BLaER1 treated with 17β-estradiol and CSF1 and Interleukin-3, amounts not matched to agents 10 nM and 100 nM (cell line): ENCODE results near the gene TECTA.
"Not testable (repeated sequence)": the region's sequence is repeated elsewhere in the genome, so short reads cannot be mapped to it uniquely, and the experiment has no call there.

Experiments used
- H3K27ac ChIP-seq, 11 experiments: shearing (Covaris generic); formaldehyde crosslinking; 2 replicates each; pipeline ENCODE4 v1.8.1; 2022
- H3K27me3 ChIP-seq, 11 experiments: shearing (Covaris generic); formaldehyde crosslinking; 2 replicates each; pipeline ENCODE4 v1.8.1; 2022
- H3K36me3 ChIP-seq, 11 experiments: shearing (Covaris generic); formaldehyde crosslinking; 2 replicates each; pipeline ENCODE4 v1.8.1; 2022
- H3K4me1 ChIP-seq, 10 experiments: shearing (Covaris generic); formaldehyde crosslinking; 2 replicates each; pipeline ENCODE4 v1.8.1; 2022
- H3K4me2 ChIP-seq, 11 experiments: shearing (Covaris generic); formaldehyde crosslinking; 2 replicates each; pipeline ENCODE4 v1.8.1; 2022
- H3K4me3 ChIP-seq, 10 experiments: shearing (Covaris generic); formaldehyde crosslinking; 2 replicates each; pipeline ENCODE4 v1.8.1; 2022
- H3K9ac ChIP-seq, 11 experiments: shearing (Covaris generic); formaldehyde crosslinking; 2 replicates each; pipeline ENCODE4 v1.8.1; 2022
- H3K9me3 ChIP-seq, 11 experiments: shearing (Covaris generic); formaldehyde crosslinking; replicated peaks in 1 of 11; 2 replicates each; pipeline ENCODE4 v1.8.1; 2022
- H4K20me1 ChIP-seq, 11 experiments: shearing (Covaris generic); formaldehyde crosslinking; 2 replicates each; pipeline ENCODE4 v1.8.1; 2022
- Cebpa-rat ChIP-seq, 11 experiments: shearing (Covaris generic); IDR thresholded peaks; 2 replicates each; pipeline ENCODE4 v1.8.1; 2022

Gene TECTA

GRCh38 chr11:121223161-121223560 lies 122.1 kb downstream of the TECTA start:
- no peaks in the 10 kb centered on the region for H3K27me3 ChIP-seq
- TF ChIP-seq Cebpa-rat (IDR thresholded peaks at IDR 0.05): no peak
- H3K4me1 ChIP-seq: no peaks in the 10 kb centered on the region
- no peak overlapping the region for H3K27ac ChIP-seq
- H3K4me3 ChIP-seq: no peak overlapping the region
- H3K9ac ChIP-seq: no peak overlapping the region
- no peak overlapping the region for H3K4me2 ChIP-seq
- H3K36me3 ChIP-seq: no peaks in the 10 kb centered on the region
- H4K20me1 ChIP-seq: no peaks in the 10 kb centered on the region
- peaks cover 0 to 18% (median 4%) of the 10 kb centered on the region in 11 experiments; a peak in 6 of 22 replicates for H3K9me3 ChIP-seq

GRCh38 chr11:121225382-121225781 lies 124.3 kb downstream of the TECTA start:
- Histone ChIP-seq H3K9ac (no peak overlapping the region), H3K9me3 (peaks cover 0 to 18% (median 4%) of the 10 kb centered on the region in 11 experiments; a peak in 6 of 22 replicates), H3K27ac (no peak overlapping the region), H4K20me1 (no peaks in the 10 kb centered on the region), H3K4me3 (no peak overlapping the region), H3K4me1 (no peaks in the 10 kb centered on the region), H3K27me3 (no peaks in the 10 kb centered on the region), H3K4me2 (no peak overlapping the region), H3K36me3 (no peaks in the 10 kb centered on the region)
- no peak for TF ChIP-seq Cebpa-rat (IDR thresholded peaks at IDR 0.05)

- Histone ChIP-seq H3K27ac (no peak overlapping the region), H3K4me1 (no peaks in the 10 kb centered on the region), H3K9me3 (peaks cover 0 to 18% (median 4%) of the 10 kb centered on the region in 11 experiments; a peak in 6 of 22 replicates), H3K27me3 (no peaks in the 10 kb centered on the region), H3K36me3 (no peaks in the 10 kb centered on the region), H3K9ac (no peak overlapping the region), H4K20me1 (no peaks in the 10 kb centered on the region), H3K4me2 (no peak overlapping the region), H3K4me3 (no peak overlapping the region)
- no peak for TF ChIP-seq Cebpa-rat (IDR thresholded peaks at IDR 0.05)
Measured at GRCh38 chr11:121226415-121227263, 125.6 kb downstream of the TECTA start.

GRCh38 chr11:121228851-121229250 lies 127.8 kb downstream of the TECTA start:
- TF ChIP-seq Cebpa-rat (IDR thresholded peaks at IDR 0.05): no peak
- H4K20me1 ChIP-seq: no peaks in the 10 kb centered on the region
- no peak overlapping the region for H3K4me3 ChIP-seq
- no peaks in the 10 kb centered on the region for H3K27me3 ChIP-seq
- H3K9me3 ChIP-seq: peaks cover 0 to 18% (median 4%) of the 10 kb centered on the region in 11 experiments; a peak in 6 of 22 replicates
- no peak overlapping the region for H3K4me2 ChIP-seq
- H3K27ac ChIP-seq: no peak overlapping the region
- H3K36me3 ChIP-seq: no peaks in the 10 kb centered on the region
- no peak overlapping the region for H3K9ac ChIP-seq
- no peaks in the 10 kb centered on the region for H3K4me1 ChIP-seq

GRCh38 chr11:121229495-121230215 lies 128.6 kb downstream of the TECTA start:
- Histone ChIP-seq H3K36me3 (no peaks in the 10 kb centered on the region), H4K20me1 (no peaks in the 10 kb centered on the region), H3K4me3 (no peak overlapping the region), H3K4me2 (no peak overlapping the region), H3K27me3 (no peaks in the 10 kb centered on the region), H3K9me3 (peaks cover 0 to 18% (median 4%) of the 10 kb centered on the region in 11 experiments; a peak in 6 of 22 replicates), H3K27ac (no peak overlapping the region), H3K4me1 (no peaks in the 10 kb centered on the region), H3K9ac (no peak overlapping the region)
- no peak for TF ChIP-seq Cebpa-rat (IDR thresholded peaks at IDR 0.05)

GRCh38 chr11:121231576-121232278 lies 130.7 kb downstream of the TECTA start:
- H3K4me3 ChIP-seq: no peak overlapping the region
- H3K36me3 ChIP-seq: no peaks in the 10 kb centered on the region
- H3K9me3 ChIP-seq: peaks cover 0 to 11% (median 0%) of the 10 kb centered on the region in 11 experiments; a peak in 2 of 22 replicates
- no peak overlapping the region for H3K9ac ChIP-seq
- no peak overlapping the region for H3K4me2 ChIP-seq
- H3K4me1 ChIP-seq: no peaks in the 10 kb centered on the region
- TF ChIP-seq Cebpa-rat (IDR thresholded peaks at IDR 0.05): no peak
- H3K27ac ChIP-seq: no peak overlapping the region
- H4K20me1 ChIP-seq: no peaks in the 10 kb centered on the region
- H3K27me3 ChIP-seq: no peaks in the 10 kb centered on the region

- Histone ChIP-seq H3K4me2 (no peak overlapping the region), H3K9me3 (no peaks in the 10 kb centered on the region), H3K4me1 (no peaks in the 10 kb centered on the region), H3K9ac (no peak overlapping the region), H3K27me3 (no peaks in the 10 kb centered on the region), H3K27ac (no peak overlapping the region), H4K20me1 (no peaks in the 10 kb centered on the region), H3K4me3 (no peak overlapping the region), H3K36me3 (no peaks in the 10 kb centered on the region)
- TF ChIP-seq Cebpa-rat (IDR thresholded peaks at IDR 0.05): no peak
Measured at GRCh38 chr11:121235057-121235456, 134.0 kb downstream of the TECTA start.

GRCh38 chr11:121236115-121237001 lies 135.3 kb downstream of the TECTA start:
- H3K4me2 ChIP-seq: no peak overlapping the region
- H3K4me3 ChIP-seq: no peak overlapping the region
- H3K27ac ChIP-seq: no peak overlapping the region
- no peaks in the 10 kb centered on the region for H3K27me3 ChIP-seq
- H3K9ac ChIP-seq: no peak overlapping the region
- TF ChIP-seq Cebpa-rat (IDR thresholded peaks at IDR 0.05): no peak
- no peaks in the 10 kb centered on the region for H4K20me1 ChIP-seq
- no peaks in the 10 kb centered on the region for H3K36me3 ChIP-seq
- H3K4me1 ChIP-seq: no peaks in the 10 kb centered on the region
- H3K9me3 ChIP-seq: no peaks in the 10 kb centered on the region

- not testable (repeated sequence) for H3K27ac ChIP-seq, H3K4me1 ChIP-seq, H3K4me2 ChIP-seq, H3K4me3 ChIP-seq, H3K9ac ChIP-seq, H3K36me3 ChIP-seq, H3K27me3 ChIP-seq, H3K9me3 ChIP-seq, H4K20me1 ChIP-seq
Measured at GRCh38 chr11:121237247-121237646, 136.2 kb downstream of the TECTA start.
